Retinal pigment epithelial cell (primary cell): ENCODE data around the gene SOHLH1.

Experiments
- DNase-seq: peaks from one replicate; pipeline ENCODE4 v3.0.0-alpha.2; 2010; ENCODE audit warnings: low read depth
- H3K4me3 ChIP-seq: 2 replicates; pipeline ENCODE4 v1.5.1; 2011; ENCODE audit warnings: mild to moderate bottlenecking, low read length, control low read depth, moderate library complexity
- TF ChIP-seq, protein P1 (sequence below): conservative IDR thresholded peaks from 2 replicates; pipeline ENCODE4 v1.5.1; 2011; ENCODE audit warnings: low read depth, low read length, control low read depth, inconsistent platforms

The SOHLH1 gene

DNA sequence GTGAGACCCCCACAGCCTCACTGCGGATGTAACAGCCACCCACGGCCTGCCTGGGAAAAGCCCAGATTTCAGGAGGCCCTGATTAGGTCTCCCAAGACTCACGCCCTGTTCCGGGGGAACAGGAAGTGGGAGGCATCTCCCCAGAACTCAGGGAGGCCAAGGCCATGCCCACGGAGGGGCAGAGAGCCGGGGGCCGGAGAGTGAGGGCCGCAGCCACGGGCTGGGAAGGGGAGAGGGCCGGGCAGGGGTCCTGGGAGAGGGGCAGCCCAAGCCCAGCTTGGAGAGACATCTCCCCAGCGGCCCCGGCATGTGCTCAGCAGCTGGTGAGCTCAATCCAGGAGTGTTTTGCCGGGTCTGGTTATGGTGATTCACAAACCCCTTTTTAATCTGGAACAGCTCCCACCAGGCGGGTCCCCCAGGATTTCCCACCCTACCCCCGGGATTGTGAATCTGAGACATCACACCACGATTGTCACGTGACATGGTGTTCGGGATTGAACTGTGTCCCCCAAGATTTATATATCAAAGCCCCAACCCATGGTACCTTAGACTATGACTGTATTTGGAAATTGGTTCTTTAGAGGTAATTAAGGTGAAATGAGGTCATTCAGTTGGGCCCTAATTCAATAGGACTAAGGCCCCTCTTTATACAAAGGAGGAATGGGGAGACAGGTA lies 29.3 kb upstream of the SOHLH1 start:
- TF ChIP-seq, protein P1, sequence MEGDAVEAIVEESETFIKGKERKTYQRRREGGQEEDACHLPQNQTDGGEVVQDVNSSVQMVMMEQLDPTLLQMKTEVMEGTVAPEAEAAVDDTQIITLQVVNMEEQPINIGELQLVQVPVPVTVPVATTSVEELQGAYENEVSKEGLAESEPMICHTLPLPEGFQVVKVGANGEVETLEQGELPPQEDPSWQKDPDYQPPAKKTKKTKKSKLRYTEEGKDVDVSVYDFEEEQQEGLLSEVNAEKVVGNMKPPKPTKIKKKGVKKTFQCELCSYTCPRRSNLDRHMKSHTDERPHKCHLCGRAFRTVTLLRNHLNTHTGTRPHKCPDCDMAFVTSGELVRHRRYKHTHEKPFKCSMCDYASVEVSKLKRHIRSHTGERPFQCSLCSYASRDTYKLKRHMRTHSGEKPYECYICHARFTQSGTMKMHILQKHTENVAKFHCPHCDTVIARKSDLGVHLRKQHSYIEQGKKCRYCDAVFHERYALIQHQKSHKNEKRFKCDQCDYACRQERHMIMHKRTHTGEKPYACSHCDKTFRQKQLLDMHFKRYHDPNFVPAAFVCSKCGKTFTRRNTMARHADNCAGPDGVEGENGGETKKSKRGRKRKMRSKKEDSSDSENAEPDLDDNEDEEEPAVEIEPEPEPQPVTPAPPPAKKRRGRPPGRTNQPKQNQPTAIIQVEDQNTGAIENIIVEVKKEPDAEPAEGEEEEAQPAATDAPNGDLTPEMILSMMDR = no peak
- no peak for DNase-seq
- H3K4me3 ChIP-seq = no peak overlapping the region

DNA sequence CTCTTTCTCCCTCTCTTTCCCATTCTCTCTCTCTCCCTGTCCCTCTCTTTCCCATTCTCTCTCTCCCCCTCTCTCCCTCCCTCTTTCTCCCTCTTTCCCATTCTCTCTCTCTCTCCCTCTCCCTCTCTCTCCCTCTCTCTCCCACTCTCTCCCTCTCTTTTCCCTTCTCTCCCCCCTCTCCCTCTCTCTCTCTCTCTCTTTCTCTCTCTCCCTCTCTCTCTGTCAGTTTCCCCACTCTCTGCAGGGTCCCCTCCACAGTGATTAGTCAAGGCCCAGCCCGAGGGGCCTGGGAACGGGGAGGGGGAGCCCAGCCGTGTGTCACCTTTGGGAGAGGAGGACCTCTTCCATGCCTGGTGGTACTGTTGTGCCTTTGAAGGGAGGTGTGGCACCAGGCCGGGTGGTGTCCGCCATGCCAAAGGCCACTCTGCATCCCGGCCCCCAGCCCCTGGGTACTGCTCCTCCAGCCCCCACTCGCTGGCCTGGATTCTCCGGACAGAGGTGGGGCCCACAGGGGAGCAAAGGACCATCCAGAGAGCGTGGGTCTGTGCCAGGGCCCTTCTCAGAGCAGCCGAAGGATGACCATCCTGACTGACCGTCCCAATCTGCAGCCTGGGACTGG lies 28.1 kb upstream of the SOHLH1 start:
- no peak for DNase-seq
- TF ChIP-seq, protein P1 = no peak
- H3K4me3 ChIP-seq = no peak overlapping the region

DNA sequence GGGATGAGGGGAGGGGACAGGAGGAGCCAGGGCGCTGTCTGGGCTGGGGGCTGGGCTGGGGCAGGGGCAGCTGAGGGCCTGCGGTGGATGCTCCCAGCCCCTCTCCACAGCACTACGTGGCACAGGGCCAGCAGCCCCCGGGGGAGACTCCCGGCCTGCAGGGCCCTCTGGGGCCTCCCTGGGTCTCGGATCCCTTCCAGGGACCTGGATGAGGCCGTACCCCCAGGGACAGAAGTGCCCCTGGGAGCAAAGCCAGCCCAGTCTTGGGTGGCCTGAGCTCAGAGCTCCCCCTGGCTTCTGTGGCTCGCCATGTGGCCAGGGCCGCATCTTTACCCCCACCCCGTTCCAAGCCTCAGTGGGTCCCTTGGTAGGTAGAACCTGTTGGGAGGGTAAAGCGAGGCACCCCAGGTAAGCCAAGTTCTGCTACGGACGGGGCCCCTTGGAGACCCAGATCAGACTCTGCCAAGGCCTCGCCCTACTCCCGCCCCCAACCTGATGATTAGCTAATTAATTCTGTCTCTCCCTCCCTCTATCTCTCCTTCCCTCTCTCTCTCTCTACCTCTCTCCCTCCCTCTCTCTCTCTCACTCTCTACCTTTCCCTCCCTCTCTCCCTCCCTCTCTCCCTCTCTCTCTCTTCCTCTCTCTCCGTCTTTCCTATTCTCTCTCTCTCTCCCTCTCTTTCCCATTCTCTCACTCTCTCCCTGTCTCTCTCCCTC lies 27.0 kb upstream of the SOHLH1 start:
- TF ChIP-seq, protein P1 = peak; percentile 4
- DNase-seq = no peak
- H3K4me3 ChIP-seq = no peak overlapping the region

DNA sequence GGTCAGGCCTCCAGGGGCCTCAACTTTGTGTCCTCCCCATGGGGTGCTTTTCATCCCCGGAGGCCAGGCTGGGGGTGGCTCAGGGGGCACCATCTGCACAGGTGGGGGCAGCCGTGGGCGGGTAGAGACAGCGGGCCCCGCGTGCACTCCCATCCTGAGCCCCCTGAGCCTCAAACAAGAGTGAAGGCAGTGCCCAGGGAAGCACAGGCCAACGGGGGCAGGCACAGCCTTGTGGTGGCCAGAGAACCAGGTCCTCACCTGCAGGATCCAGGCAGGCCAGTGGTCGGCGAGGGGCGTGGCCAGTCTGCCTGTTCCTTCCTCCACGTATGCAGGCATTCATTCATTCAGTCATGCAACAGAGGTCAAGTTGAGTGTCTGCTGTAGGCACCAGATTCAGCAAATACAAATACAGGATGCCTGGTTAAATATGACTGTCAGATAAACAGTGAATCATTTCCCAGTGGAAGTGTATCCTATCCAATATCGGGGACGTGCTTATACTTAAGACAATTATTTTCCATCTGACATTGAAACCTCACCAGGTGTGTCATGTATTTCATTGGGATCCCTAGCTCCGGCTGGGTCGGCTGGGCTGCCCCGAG lies 25.0 kb upstream of the SOHLH1 start:
- no peak for DNase-seq
- H3K4me3 ChIP-seq = no peak overlapping the region
- TF ChIP-seq, protein P1 = no peak

DNA sequence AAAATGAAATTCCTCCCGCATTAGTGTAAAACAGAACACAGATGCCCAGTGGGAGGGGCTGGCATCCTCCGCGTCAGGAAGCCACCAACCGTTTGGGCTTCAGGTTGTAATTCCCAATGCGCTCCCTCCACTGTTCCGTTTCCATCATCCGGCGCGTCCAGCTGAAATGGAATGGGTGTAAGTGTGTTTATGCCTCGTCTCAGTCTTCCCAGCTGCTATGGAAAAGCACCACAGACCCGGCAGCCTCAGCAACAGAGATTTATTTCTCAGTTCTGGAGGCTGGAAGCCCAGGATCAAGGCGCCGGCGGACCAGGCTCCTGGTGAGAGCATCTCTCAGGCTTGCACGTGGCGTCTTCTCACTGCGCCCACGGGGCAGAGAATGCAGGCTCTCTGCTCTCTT lies 23.1 kb upstream of the SOHLH1 start:
- no peak for DNase-seq
- H3K4me3 ChIP-seq = no peak overlapping the region
- TF ChIP-seq, protein P1 = no peak

DNA sequence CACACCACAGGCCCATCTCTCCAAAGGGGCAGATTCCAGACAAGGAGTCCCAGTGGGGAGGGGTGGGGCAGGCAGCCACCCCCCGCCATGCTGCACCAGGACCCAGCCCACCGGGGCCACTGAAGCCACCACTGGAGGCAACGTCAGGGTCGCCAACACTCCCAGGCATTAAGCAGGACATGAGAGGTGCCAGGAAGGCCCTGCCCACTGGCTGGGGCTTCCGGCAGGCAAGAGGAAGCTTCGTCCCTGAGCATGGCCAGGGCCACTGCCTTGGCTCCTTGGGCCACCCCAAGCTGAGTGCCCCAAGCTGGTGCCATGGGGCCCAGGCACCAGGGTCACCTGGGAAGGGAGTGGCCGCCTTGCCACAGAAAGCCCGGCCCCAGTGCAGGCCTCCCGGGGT lies 20.2 kb upstream of the SOHLH1 start:
- TF ChIP-seq, protein P1 = no peak
- H3K4me3 ChIP-seq = no peak overlapping the region
- no peak for DNase-seq
